Thoracic aorta (tissue), 2 donors: ENCODE data around the gene KIF16B. TPM values are rescaled to one million over a fixed set of nuclear protein-coding genes. Genes with fewer than 3 reads are reported as not detected.

ENCODE experiments used
- ATAC-seq: fragments of 150-250 bp; one replicate; pipeline ENCODE4 v1.8.0; 2017; ENCODE audit warnings: low read depth; ENCODE audit not compliant: insufficient number of reproducible peaks, low FRiP score
- DNase-seq: peaks from one replicate; pipeline ENCODE4 v3.0.0-alpha.2; 2020; ENCODE audit warnings: low spot score
- H3K27ac ChIP-seq, 2 donors: fragments of 200-600 bp; sonication (generic); 1 replicate in 1 of 2; 2 replicates in 1 of 2; pipeline ENCODE4 v1.5.1; 2016; ENCODE audit warnings: mild to moderate bottlenecking in 2 of 2, moderate library complexity in 2 of 2
- H3K27me3 ChIP-seq: fragments of 200-600 bp; sonication (generic); replicated peaks from 2 replicates; pipeline ENCODE4 v1.6.0; 2016; ENCODE audit warnings: mild to moderate bottlenecking; ENCODE audit not compliant: insufficient read depth
- H3K36me3 ChIP-seq: fragments of 200-600 bp; sonication (generic); one replicate; pipeline ENCODE4 v1.5.1; 2016
- H3K4me1 ChIP-seq, 2 donors: fragments of 200-600 bp; sonication (generic); 1 replicate in 1 of 2; 2 replicates in 1 of 2; pipeline versions ENCODE4 v1.5.1 to v1.6.0; 2016; ENCODE audit warnings: low read depth in 2 of 2, mild to moderate bottlenecking in 1 of 2; ENCODE audit not compliant: control insufficient read depth in 1 of 2
- H3K4me3 ChIP-seq: fragments of 200-600 bp; sonication (generic); 2 replicates; pipeline ENCODE4 v1.5.1; 2016; ENCODE audit warnings: mild to moderate bottlenecking
- H3K9me3 ChIP-seq: fragments of 200-600 bp; sonication (generic); 2 replicates; pipeline ENCODE4 v1.5.1; 2016
- total RNA-seq, 2 donors: library from RNA; depleted of rRNA; stranded (reverse); fragments of >200 nt; gene quantifications; one replicate each; pipeline versions ENCODE4 v1.1.0 to v1.2.3, GENCODE V29; 2016
- TF ChIP-seq, protein P1 (sequence below): fragments of 200-600 bp; sonication (generic); IDR thresholded peaks from one replicate; pipeline ENCODE4 v1.5.1; 2019; ENCODE audit warnings: antibody characterized with exemption

Gene KIF16B
- total RNA-seq, 2 donors from 2014 or later = 16.5 to 21.3 TPM

DNA sequence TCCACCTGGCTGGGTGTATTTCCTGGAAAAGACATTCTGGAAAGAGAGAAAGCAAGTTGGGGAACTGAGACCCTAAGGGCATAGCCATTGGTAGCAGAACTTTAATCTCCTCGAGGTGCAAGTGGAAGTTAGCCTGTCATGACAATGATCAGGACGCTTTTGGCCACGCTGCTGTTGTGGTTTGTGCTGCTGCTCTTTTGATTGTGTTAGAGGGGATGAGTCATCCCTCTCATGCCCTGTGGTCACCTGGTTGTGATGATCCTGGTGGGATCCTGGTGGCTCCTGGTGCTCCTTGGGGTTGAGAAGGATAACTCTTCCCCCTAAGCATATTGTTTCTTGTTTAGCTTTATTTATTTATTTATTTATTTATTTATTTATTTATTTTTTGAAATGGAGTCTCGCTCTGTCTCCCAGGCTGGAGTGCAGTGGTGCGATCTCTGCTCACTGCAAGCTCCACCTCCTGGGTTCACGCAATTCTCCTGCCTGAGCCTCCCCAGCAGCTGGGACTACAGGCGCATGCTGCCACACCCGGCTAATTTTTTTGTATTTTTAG, 350.3 kb downstream of the KIF16B start:
- no peak overlapping the region for H3K27ac ChIP-seq
- no peaks in the 10 kb centered on the region for H3K27me3 ChIP-seq
- DNase-seq = no peak
- TF ChIP-seq, protein P1, sequence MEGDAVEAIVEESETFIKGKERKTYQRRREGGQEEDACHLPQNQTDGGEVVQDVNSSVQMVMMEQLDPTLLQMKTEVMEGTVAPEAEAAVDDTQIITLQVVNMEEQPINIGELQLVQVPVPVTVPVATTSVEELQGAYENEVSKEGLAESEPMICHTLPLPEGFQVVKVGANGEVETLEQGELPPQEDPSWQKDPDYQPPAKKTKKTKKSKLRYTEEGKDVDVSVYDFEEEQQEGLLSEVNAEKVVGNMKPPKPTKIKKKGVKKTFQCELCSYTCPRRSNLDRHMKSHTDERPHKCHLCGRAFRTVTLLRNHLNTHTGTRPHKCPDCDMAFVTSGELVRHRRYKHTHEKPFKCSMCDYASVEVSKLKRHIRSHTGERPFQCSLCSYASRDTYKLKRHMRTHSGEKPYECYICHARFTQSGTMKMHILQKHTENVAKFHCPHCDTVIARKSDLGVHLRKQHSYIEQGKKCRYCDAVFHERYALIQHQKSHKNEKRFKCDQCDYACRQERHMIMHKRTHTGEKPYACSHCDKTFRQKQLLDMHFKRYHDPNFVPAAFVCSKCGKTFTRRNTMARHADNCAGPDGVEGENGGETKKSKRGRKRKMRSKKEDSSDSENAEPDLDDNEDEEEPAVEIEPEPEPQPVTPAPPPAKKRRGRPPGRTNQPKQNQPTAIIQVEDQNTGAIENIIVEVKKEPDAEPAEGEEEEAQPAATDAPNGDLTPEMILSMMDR = no peak
- H3K4me1 ChIP-seq = no peaks in the 10 kb centered on the region
- no peaks in the 10 kb centered on the region for H3K9me3 ChIP-seq
- H3K4me3 ChIP-seq = no peak overlapping the region
- ATAC-seq = no peak
- H3K36me3 ChIP-seq = no peaks in the 10 kb centered on the region

Other genes starting within 250 kb of the KIF16B start
- gene SNRPB2, start 156.6 kb upstream of the KIF16B start, total RNA-seq = 10 to 100 TPM; 14.9 to 25.6 TPM
- gene OTOR, start 174.9 kb upstream of the KIF16B start, total RNA-seq = not detected